Loucy (cell line): Measurements from ENCODE around the gene PRUNE2.
A peak's percentile ranks its signal among the peaks of the same experiment; 100 is the strongest.

Experiments used
- H2AFZ ChIP-seq: fragments of 200-600 bp; sonication (generic); 2 replicates; pipeline ENCODE4 v1.6.0; 2016; ENCODE audit warnings: antibody characterized with exemption, mild to moderate bottlenecking, low read length, moderate library complexity
- H3F3A ChIP-seq: fragments of 200-600 bp; 2 replicates; pipeline ENCODE4 v1.6.0; 2016; ENCODE audit warnings: antibody characterized with exemption, low read depth, mild to moderate bottlenecking
- H3K27me3 ChIP-seq: fragments of 200-600 bp; sonication (generic); 2 replicates; pipeline ENCODE4 v1.6.1; 2014; ENCODE audit warnings: low read length, mild to moderate bottlenecking; ENCODE audit not compliant: insufficient read depth, poor library complexity, severe bottlenecking
- H3K36me3 ChIP-seq: fragments of 200-600 bp; sonication (generic); 2 replicates; pipeline ENCODE4 v1.6.1; 2016; ENCODE audit warnings: low read length; ENCODE audit not compliant: insufficient read depth
- H3K4me1 ChIP-seq: fragments of 200-600 bp; sonication (generic); 2 replicates; pipeline ENCODE4 v1.5.1; 2014; ENCODE audit warnings: low read length, mild to moderate bottlenecking; ENCODE audit not compliant: insufficient read depth, poor library complexity, severe bottlenecking
- H3K4me2 ChIP-seq: fragments of 200-600 bp; sonication (generic); 2 replicates; pipeline ENCODE4 v1.6.0; 2014; ENCODE audit warnings: antibody characterized with exemption, low read length, low read depth, mild to moderate bottlenecking; ENCODE audit not compliant: poor library complexity, severe bottlenecking
- H3K4me3 ChIP-seq: fragments of 200-600 bp; sonication (generic); 2 replicates; pipeline ENCODE4 v1.5.1; 2014; ENCODE audit warnings: low read length, mild to moderate bottlenecking, mixed read lengths; ENCODE audit not compliant: poor library complexity, severe bottlenecking
- H3K79me2 ChIP-seq: fragments of 200-600 bp; sonication (generic); 2 replicates; pipeline ENCODE4 v1.6.1; 2014; ENCODE audit warnings: low read length; ENCODE audit not compliant: insufficient read depth
- H3K9ac ChIP-seq: fragments of 200-600 bp; sonication (generic); 2 replicates; pipeline ENCODE4 v1.6.0; 2014; ENCODE audit warnings: mild to moderate bottlenecking, low read depth, low read length, moderate library complexity; ENCODE audit not compliant: poor library complexity, severe bottlenecking
- H3K9me2 ChIP-seq: fragments of 200-600 bp; sonication (generic); replicated peaks from 2 replicates; pipeline ENCODE4 v1.6.1; 2016; ENCODE audit warnings: low read depth, low read length, mixed read lengths
- H3K9me3 ChIP-seq: fragments of 200-600 bp; sonication (generic); 2 replicates; pipeline ENCODE4 v1.6.1; 2014; ENCODE audit warnings: mild to moderate bottlenecking, antibody characterized with exemption, low read length, low read depth; ENCODE audit not compliant: insufficient read depth
- H4K20me1 ChIP-seq: fragments of 200-600 bp; sonication (generic); 2 replicates; pipeline ENCODE4 v1.6.0; 2014; ENCODE audit warnings: antibody characterized with exemption, low read length, mild to moderate bottlenecking; ENCODE audit not compliant: insufficient read depth, poor library complexity, severe bottlenecking
- CTCF ChIP-seq: fragments of 200-600 bp; sonication (generic); conservative IDR thresholded peaks from 2 replicates; pipeline ENCODE4 v1.5.1; 2014; ENCODE audit warnings: mild to moderate bottlenecking, antibody characterized with exemption, low read length
- EZH2phosphoT487 ChIP-seq: fragments of 200-600 bp; IDR thresholded peaks from 2 replicates; pipeline ENCODE4 v1.6.1; 2018; ENCODE audit warnings: antibody characterized with exemption, mild to moderate bottlenecking, moderate library complexity, borderline replicate concordance

Gene PRUNE2

GRCh38 chr9:76652894-76653293 lies 253.0 kb downstream of the PRUNE2 start:
- Histone ChIP-seq H3K79me2 (peaks cover 57% of the 10 kb centered on the region), H3K4me2 (peak overlapping the region; percentile 88), H2AFZ (no peak overlapping the region), H3K4me3 (peak overlapping the region; percentile 66), H3K36me3 (no peaks in the 10 kb centered on the region), H3K4me1 (peaks cover 97% of the 10 kb centered on the region), H4K20me1 (no peaks in the 10 kb centered on the region), H3K9me3 (no peaks in the 10 kb centered on the region), H3K27me3 (no peaks in the 10 kb centered on the region), H3K9me2 (no peaks in the 10 kb centered on the region), H3F3A (peaks cover 38% of the 10 kb centered on the region), H3K9ac (peak overlapping the region; percentile 87)
- no peak for TF ChIP-seq EZH2phosphoT487
- TF ChIP-seq CTCF: no peak

DNA sequence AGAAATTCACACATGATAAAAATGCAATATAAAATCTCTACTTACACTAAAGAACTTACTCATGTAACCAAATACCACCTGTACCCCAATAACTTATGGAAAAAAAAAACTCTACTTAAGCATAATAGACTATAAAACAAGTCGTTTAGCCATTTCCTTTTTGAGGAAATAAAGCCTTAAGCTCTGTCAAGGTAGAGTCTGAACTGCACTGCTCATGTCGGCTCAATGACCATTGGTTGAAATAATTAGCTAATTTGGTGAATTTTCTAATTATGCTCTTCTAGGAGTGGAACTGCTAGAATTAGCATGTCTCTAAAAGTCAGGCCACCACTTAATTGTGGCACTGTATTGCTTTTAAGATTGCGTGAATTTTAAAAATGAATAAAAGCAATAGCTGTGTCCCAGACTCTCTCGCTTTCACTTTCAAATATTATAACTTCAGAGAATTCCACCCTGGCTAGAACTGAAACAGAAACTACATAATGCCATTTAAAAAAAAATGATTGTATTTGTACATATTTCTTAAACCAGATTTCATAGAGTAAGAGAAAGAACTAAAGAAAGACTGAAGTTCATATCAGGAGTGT lies 254.7 kb downstream of the PRUNE2 start:
- Histone ChIP-seq H3K9me2 (no peaks in the 10 kb centered on the region), H3K9ac (peak overlapping the region; percentile 87), H3K4me1 (peaks cover 91% of the 10 kb centered on the region), H3K79me2 (peaks cover 57% of the 10 kb centered on the region), H3K27me3 (no peaks in the 10 kb centered on the region), H3K4me2 (peak overlapping the region; percentile 88), H2AFZ (no peak overlapping the region), H3K36me3 (no peaks in the 10 kb centered on the region), H3K4me3 (peak overlapping the region; percentile 66), H3K9me3 (no peaks in the 10 kb centered on the region), H4K20me1 (no peaks in the 10 kb centered on the region), H3F3A (peaks cover 31% of the 10 kb centered on the region)
- no peak for TF ChIP-seq CTCF

DNA sequence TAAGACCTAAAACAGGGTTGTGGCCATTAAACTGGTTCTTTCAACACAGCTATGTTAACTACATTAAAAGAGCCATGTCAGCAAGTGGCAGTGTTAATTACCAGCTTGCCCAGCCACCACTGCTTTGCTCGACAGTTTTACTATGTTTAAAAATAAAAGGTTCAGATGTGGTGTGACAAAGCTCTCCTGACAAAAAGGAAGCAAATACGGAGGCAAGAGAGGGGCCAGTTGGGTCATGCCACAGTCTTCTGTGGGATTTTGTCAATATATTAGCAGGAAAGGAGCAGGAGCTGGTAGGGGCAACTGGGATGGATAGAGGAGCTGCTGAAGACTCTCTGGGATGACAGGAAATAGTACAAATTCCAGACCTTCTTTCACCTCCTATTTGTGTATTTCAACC lies 255.2 kb downstream of the PRUNE2 start:
- H4K20me1 ChIP-seq: no peaks in the 10 kb centered on the region
- peak overlapping the region; percentile 66 for H3K4me3 ChIP-seq
- no peaks in the 10 kb centered on the region for H3K9me2 ChIP-seq
- peaks cover 61% of the 10 kb centered on the region for H3K79me2 ChIP-seq
- no peaks in the 10 kb centered on the region for H3K9me3 ChIP-seq
- H3K4me1 ChIP-seq: peaks cover 91% of the 10 kb centered on the region
- peaks cover 26% of the 10 kb centered on the region for H3F3A ChIP-seq
- H3K4me2 ChIP-seq: peak overlapping the region; percentile 88
- H3K36me3 ChIP-seq: no peaks in the 10 kb centered on the region
- no peaks in the 10 kb centered on the region for H3K27me3 ChIP-seq
- TF ChIP-seq CTCF (no peak), EZH2phosphoT487 (no peak)
- peak overlapping the region; percentile 87 for H3K9ac ChIP-seq
- no peak overlapping the region; the same call in 1 of the 2 replicates for H2AFZ ChIP-seq
